ENCODE data around the gene PLRG1.

PLRG1 gene

GRCh38 chr4:154574311-154574710 lies 24.1 kb upstream of the PLRG1 start:
- in situ Hi-C loops (cut with MboI; ENCODE audit: low sequenced_read_pairs): no loop called here

DNA sequence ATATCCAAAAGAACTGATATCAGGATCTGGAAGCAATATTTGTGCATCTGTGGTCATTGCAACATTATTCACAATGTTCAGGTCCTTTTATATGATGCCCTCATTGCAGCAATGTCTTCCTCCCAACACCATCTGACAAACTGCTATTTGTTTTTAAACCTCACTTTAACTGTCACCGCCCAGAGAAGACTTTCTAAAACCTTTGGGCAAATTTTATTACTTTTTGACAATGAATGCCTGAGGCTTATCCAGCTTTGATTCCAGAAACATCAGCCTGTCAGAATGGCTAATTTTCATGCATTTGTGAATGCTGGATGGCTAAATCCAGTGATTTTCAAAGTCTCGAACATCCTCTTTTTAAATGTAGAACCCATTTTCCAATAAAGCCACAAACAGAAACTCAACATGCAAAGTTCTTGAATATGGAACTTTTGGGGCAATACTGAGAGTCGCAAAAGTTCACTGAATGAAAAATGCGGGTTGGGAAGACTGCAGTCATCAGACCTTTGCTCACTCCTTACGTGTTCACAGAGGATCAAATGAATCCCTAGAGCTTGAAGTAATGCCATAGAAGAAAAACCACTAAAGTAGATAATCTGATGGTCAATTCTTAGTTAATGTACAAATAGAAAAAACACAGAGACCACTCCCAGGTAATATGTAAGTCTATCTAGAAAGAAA lies 23.1 kb upstream of the PLRG1 start:
- in situ Hi-C loops (cut with MboI; ENCODE audit: low sequenced_read_pairs): no loop called here

DNA sequence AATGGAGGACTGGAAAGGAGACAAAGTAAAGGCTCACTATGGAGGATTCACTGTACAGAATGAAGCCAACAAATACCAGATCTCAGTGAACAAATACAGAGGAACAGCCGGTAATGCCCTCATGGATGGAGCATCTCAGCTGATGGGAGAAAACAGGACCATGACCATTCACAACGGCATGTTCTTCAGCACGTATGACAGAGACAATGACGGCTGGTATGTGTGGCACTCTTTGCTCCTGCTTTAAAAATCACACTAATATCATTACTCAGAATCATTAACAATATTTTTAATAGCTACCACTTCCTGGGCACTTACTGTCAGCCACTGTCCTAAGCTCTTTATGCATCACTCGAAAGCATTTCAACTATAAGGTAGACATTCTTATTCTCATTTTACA lies 19.4 kb upstream of the PLRG1 start:
- in situ Hi-C loops (cut with MboI; ENCODE audit: low sequenced_read_pairs): no loop called here

- in situ Hi-C loops (cut with MboI; ENCODE audit: low sequenced_read_pairs): no loop called here
These were observed 18.8 kb upstream of the PLRG1 start for GRCh38 chr4:154569028-154569427.

GRCh38 chr4:154566639-154567204 lies 16.5 kb upstream of the PLRG1 start:
- in situ Hi-C loops (cut with MboI; ENCODE audit: low sequenced_read_pairs): no loop called here

- in situ Hi-C loops (cut with MboI; ENCODE audit: low sequenced_read_pairs): no loop called here
These were observed 15.5 kb upstream of the PLRG1 start for GRCh38 chr4:154565704-154566103.

DNA sequence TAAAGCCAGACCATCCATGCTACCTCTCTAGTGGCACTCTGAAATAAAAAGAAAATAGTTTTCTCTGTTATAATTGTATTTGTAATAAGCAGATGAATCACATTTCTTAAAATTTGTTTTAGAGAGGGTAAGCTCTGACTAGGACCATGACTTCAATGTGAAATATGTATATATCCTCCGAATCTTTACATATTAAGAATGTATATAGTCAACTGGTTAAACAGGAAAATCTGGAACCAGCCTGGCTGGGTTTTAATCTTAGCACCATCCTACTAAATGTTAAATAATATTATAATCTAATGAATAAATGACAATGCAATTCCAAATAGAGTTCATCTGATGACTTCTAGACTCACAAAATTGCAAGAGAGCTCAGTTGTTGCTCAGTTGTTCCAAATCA lies 14.1 kb upstream of the PLRG1 start:
- in situ Hi-C loops (cut with MboI; ENCODE audit: low sequenced_read_pairs): no loop called here

GRCh38 chr4:154562697-154563254 lies 12.6 kb upstream of the PLRG1 start, which contains the start of gene FGB:
Gene FGB (plus strand): TSS chr4:154563011. CDS start chr4:154563019, 8 bp downstream.
- in situ Hi-C loops (cut with MboI; ENCODE audit: low sequenced_read_pairs): no loop called here

GRCh38 chr4:154560824-154561231 lies 10.6 kb upstream of the PLRG1 start:
- in situ Hi-C loops (cut with MboI; ENCODE audit: low sequenced_read_pairs): no loop called here

DNA sequence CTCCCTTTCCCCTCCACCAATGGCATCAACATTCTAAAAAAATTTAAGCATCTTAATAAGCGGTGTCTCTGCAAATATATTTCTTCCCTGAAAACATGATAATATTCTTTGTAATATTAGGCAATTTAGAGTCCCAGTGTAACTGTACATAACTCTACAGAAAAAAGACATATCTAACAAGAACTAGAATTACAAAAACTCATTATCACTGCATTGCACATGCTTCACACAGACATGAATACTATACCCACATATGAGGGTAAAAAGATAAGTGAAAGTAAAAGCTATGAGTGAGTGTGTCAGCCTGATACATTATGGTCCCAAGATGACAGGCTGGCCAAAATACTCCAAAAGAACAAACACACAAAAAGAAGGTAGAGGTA lies 10.2 kb upstream of the PLRG1 start:
- in situ Hi-C loops (cut with MboI; ENCODE audit: low sequenced_read_pairs): no loop called here

- in situ Hi-C loops (cut with MboI; ENCODE audit: low sequenced_read_pairs): no loop called here
These were observed 9.6 kb upstream of the PLRG1 start for GRCh38 chr4:154559494-154560418.

DNA sequence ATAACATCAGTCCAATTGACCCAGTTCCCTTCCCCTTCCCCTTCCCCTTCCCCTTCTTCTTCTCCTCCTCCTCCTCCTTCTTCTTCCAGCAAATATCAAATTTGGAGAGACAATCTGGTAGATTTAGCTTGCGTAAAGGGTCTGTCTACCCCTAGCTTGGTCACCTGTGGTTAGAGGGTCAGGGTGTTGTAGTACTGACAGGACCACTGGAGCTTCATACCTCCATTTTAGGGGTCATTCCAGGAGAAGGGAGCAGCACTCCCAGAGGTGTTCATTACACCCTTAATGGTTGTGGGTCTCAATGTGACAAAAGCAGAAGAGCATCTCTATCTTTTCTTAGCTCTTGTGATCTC lies 8.9 kb upstream of the PLRG1 start:
- in situ Hi-C loops (cut with MboI; ENCODE audit: low sequenced_read_pairs): no loop called here

DNA sequence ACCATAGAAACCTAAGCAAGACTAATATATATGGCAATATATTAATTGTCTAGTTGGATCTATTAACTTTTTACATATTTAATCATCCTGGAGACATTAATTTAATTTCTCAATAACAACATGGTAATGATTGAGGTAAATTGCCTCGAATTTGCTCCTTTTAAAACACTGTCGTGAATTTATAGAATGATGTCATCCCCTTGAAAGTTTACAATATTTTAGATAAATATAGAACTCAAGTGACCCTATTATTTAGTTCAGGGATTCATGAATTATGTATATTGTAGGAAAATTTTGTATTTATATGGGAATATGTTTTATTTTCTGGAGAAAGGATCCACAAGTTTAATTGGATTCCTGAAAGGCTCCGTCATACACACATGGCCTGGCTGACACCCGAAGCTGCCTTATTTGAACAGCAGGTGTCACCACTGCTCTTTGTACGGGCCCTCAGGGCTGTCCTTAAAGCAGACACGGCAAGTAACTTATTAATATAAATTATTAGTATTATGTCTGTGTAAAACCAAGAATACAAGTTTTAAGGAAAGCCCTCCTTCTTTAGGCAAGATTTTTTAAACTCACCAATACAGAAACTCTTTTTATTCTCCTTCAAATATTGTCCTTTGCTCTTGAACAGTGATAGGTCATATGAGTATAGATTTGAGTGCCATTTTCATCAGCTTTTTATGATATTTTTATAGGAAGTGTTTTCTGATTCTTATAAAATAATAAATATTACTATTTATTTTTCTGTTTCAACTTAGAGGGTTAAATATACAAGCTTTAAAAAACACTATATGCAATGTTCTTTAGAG lies 1.9 kb upstream of the PLRG1 start:
- in situ Hi-C loops (cut with MboI; ENCODE audit: low sequenced_read_pairs): no loop called here

DNA sequence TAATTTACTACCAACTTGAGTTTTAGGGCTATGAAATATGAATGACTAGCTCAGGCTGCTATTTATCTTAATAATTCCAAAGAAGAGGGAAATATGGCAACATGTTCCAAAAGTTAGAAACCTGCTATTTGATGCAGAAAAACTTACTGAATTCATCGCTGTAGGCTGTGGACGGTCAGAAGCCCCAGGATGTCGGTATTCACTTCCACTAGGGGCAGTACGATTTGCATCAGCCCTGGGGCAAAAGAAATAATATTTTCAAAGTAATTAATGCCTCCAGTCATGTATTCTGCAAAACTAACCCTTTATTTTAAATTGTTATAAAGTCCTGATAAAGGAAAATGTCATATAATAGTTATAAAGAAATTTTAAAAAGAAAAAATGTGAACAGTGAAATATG lies 4.5 kb downstream of the PLRG1 start:
- in situ Hi-C loops (cut with MboI; ENCODE audit: low sequenced_read_pairs): no loop called here

DNA sequence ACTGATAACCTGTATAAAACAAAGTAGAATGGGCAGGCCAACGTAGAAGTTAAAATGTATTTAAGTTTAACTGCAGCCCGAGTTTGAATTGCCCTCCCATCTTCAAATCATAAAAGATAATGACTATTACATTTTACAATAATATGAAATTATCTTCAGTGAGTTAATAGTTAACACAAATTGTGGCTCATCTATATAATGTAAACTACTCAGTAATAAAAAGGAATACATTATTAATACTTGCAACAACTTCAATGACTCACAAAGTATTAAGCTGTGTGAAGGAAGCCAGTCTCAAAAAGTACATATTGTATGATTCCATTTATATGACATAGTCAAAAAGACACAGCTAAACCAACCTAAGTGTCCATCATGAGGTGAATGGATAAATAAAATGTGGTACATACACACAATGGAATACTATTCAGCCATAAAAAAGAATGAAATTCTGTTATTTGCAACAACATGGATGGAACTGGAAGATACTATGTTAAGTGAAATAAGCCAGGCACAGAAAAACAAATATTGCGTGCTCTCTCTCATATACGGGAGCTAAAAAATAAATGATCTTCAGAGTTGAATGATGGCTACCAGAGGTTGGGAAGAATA lies 7.8 kb downstream of the PLRG1 start:
- in situ Hi-C loops (cut with MboI; ENCODE audit: low sequenced_read_pairs): no loop called here

DNA sequence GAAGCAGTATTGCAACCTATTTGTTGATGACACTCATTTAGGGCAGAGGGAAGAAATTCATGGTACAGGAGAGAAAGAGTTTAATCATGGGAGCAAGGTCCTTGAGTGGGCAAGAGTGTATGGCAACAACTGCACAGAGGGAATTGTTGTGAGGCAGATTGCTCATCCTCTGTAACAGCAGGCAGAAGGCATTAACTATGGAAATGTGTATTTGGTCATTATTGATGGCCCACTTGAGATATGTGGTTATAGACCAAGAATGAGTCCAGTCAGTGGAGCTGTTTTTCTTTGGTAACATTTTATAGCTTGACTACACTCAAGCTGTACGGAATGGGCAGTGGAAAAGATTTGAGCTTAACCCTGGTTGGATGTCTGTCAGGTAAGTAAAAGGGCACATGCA lies 15.9 kb downstream of the PLRG1 start:
- in situ Hi-C loops (cut with MboI; ENCODE audit: low sequenced_read_pairs): no loop called here

DNA sequence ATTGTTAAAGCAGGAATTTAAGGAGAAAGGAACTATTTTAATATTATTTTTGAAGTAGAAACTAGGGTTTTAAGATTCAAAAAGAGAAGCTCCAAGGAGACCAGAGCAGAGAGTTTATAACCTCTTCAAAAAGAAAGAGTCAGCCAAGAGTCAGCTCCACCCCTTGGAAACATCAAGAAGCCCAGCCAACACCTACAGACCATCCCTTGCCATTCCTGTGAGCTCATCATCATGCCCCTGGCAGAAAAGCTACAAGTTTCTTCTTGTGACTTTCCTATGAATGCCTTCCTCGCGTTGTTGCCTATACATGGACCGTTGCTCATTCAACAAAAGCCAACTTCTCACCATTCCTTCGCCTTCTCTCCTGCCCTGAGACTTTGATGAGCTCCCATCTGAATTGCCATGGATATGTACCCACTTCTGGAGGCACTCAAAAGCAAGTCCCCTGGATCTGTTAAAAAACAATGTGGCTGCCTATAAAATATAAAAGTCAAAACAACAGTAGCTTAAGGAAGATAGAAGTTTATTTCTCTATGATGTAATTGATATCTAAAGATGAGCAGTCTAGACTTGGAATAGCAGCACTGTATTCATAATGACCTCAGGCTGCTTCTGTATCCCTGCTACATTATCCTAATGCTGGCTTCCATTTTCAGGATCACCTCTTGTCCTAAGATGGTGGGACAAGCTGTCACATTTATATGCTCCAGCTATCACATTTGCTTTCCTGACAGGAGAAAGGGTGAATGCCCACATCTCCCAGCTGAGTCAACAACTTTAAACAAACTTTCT lies 20.3 kb downstream of the PLRG1 start:
- in situ Hi-C loops (cut with MboI; ENCODE audit: low sequenced_read_pairs): no loop called here

- in situ Hi-C loops (cut with MboI; ENCODE audit: low sequenced_read_pairs): no loop called here
These were observed 21.3 kb downstream of the PLRG1 start for GRCh38 chr4:154528869-154529268.

DNA sequence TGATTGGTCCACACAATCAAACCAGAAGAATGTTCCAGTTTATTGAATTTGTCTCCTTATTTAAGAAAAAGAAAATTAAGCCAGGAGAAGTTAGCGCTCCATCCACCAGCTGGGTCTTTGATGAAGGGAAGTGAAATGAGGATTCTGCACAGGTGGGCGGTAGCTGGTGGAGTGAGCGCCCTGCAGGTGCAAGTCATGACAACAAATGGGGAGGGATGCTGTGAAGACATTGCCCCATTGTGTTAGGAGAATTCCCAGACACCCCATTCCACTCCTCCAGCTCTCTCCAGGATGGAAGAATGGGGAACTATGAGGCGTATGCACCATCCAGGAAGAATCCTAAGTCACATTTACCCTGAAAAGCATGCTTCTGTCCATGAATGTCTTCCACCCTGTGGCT lies 22.9 kb downstream of the PLRG1 start:
- in situ Hi-C loops (cut with MboI; ENCODE audit: low sequenced_read_pairs): no loop called here

DNA sequence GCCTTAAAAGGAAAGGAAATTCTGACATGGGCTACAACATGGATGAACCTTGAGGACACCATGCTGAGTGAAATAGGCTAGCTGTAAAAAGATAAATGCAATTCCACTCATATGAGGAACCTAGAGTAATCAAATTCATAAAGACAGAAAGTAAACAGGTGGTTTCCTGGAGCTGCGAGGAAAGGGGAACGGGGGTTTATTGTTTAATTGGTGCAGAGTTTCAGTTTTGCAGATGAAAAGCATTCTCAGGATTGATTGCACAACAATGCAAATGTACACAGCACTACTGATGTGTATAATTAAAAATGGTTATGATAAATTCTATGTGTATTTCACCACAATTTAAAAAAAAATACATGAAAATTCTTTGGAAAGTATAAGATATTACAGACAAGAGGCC lies 24.0 kb downstream of the PLRG1 start:
- in situ Hi-C loops (cut with MboI; ENCODE audit: low sequenced_read_pairs): no loop called here

All from hTERT RPE-1 (cell line).